Neutrophil (primary cell): ENCODE results near the gene LRP8.

ENCODE experiments used
- H3K27ac ChIP-seq: fragments of 200-600 bp; sonication (generic); 2 replicates; pipeline ENCODE4 v1.5.1; 2016; ENCODE audit warnings: mild to moderate bottlenecking, moderate library complexity
- H3K27me3 ChIP-seq: fragments of 200-600 bp; sonication (generic); 2 replicates; pipeline ENCODE4 v1.6.0; 2016; ENCODE audit warnings: mild to moderate bottlenecking
- H3K36me3 ChIP-seq: fragments of 200-600 bp; sonication (generic); 2 replicates; pipeline ENCODE4 v1.5.1; 2017
- H3K4me1 ChIP-seq, 2 experiments: fragments of 200-600 bp in 1 of 2; sonication (generic) in 1 of 2; 1 replicate in 1 of 2; 2 replicates in 1 of 2; pipeline versions ENCODE4 v1.5.1 to v1.6.1; 2013 to 2016; ENCODE audit warnings: low read depth in 1 of 2, low read length in 1 of 2, mild to moderate bottlenecking in 1 of 2, moderate library complexity in 1 of 2; ENCODE audit not compliant: control insufficient read depth in 1 of 2, insufficient read depth in 1 of 2
- H3K4me3 ChIP-seq, 2 experiments: fragments of 200-600 bp in 1 of 2; sonication (generic) in 1 of 2; 1 replicate in 1 of 2; 2 replicates in 1 of 2; pipeline ENCODE4 v1.5.1; 2013 to 2016; ENCODE audit warnings: low read depth in 1 of 2, low read length in 1 of 2, mild to moderate bottlenecking in 1 of 2, moderate library complexity in 1 of 2
- H3K9me3 ChIP-seq: fragments of 200-600 bp; sonication (generic); 2 replicates; pipeline ENCODE4 v1.5.1; 2016
- CTCF ChIP-seq: fragments of 200-600 bp; sonication (generic); IDR thresholded peaks from 2 replicates; pipeline ENCODE4 v1.5.1; 2016; ENCODE audit warnings: antibody characterized with exemption

LRP8 gene

DNA sequence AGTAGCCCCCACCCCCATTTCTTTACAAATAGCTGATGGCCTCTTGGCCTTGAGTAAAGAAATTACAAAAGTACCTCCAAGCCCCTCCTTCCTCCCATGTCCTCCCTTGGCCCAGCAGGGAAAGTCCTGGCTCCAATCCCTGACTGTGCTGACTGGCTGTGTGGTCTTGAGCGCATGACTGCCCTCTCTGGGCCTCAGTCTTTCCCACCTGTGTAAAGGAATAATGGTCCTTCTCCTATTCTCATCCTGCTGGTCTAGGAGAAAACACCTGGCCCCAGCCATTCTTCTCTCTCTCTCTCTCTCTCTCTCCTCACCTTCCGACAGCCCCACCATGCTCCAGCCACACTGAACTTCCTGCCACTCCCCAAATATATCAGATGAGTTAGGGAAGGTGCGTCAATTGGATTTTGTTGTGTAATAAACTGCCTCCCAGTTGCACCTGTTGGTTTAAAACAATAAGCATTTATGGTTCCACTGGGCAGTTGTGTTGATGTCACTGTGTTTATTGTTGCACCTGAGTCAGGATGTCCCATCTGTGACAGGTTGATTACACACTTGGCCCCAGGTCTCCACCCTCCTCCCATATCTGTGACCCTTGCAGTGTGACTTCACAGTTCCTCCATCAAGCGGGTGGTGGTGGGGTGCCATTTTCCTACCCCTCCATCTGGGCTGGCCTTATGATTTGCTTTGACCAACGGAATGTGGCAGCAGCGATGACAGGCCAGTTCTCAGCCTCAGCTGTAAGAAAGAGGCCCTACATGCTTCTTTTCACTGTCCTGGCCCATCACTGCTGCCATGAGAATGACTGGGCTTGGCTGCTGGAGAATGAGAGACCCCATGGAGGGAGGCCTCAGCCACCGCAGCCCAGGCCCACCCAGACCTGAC is 22.3 kb upstream of the LRP8 start:
- no peak for TF ChIP-seq CTCF
- Histone ChIP-seq H3K36me3 (no peaks in the 10 kb centered on the region), H3K9me3 (no peaks in the 10 kb centered on the region), H3K27ac (no peak overlapping the region), H3K4me1 (no peaks in the 10 kb centered on the region), H3K27me3 (no peaks in the 10 kb centered on the region), H3K4me3 (no peak overlapping the region)

DNA sequence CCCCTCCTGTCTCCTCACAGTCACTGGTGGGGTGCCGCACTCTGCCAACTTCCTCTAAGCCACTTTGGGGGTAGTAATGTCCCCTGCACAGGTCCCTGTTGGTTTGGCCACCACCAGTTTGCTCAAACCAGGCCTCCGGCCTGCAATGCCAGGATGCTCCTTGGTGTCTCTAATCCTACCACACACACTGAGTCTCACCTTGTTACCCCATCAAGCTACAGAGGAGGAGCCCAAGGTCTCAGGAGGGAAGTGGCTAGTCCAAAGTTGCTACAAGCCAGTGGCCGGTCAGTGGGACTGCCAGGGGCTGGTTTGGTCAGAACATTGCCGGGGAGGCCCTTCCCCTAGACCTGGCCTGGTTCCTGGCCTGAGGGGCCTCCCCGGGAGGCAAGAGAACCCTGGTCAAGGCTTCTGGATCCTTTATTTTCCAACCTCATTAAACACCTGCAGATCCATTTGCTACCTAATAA is 21.5 kb upstream of the LRP8 start:
- H3K36me3 ChIP-seq = no peaks in the 10 kb centered on the region
- H3K4me3 ChIP-seq = no peak overlapping the region
- no peaks in the 10 kb centered on the region for H3K4me1 ChIP-seq
- no peaks in the 10 kb centered on the region for H3K27me3 ChIP-seq
- H3K9me3 ChIP-seq = no peaks in the 10 kb centered on the region
- H3K27ac ChIP-seq = no peak overlapping the region
- TF ChIP-seq CTCF = no peak

- no peaks in the 10 kb centered on the region for H3K27me3 ChIP-seq
- H3K27ac ChIP-seq = no peak overlapping the region
- no peak for TF ChIP-seq CTCF
- no peaks in the 10 kb centered on the region for H3K36me3 ChIP-seq
- H3K9me3 ChIP-seq = no peaks in the 10 kb centered on the region
- no peak overlapping the region for H3K4me3 ChIP-seq
- H3K4me1 ChIP-seq = no peaks in the 10 kb centered on the region
Measured at GRCh38 chr1:53348486-53349368, 20.9 kb upstream of the LRP8 start.

- Histone ChIP-seq H3K4me1 (no peaks in the 10 kb centered on the region), H3K27ac (no peak overlapping the region), H3K4me3 (no peak overlapping the region), H3K9me3 (no peaks in the 10 kb centered on the region), H3K27me3 (no peaks in the 10 kb centered on the region), H3K36me3 (no peaks in the 10 kb centered on the region)
- no peak for TF ChIP-seq CTCF
Measured at GRCh38 chr1:53346814-53347176, 18.9 kb upstream of the LRP8 start.

DNA sequence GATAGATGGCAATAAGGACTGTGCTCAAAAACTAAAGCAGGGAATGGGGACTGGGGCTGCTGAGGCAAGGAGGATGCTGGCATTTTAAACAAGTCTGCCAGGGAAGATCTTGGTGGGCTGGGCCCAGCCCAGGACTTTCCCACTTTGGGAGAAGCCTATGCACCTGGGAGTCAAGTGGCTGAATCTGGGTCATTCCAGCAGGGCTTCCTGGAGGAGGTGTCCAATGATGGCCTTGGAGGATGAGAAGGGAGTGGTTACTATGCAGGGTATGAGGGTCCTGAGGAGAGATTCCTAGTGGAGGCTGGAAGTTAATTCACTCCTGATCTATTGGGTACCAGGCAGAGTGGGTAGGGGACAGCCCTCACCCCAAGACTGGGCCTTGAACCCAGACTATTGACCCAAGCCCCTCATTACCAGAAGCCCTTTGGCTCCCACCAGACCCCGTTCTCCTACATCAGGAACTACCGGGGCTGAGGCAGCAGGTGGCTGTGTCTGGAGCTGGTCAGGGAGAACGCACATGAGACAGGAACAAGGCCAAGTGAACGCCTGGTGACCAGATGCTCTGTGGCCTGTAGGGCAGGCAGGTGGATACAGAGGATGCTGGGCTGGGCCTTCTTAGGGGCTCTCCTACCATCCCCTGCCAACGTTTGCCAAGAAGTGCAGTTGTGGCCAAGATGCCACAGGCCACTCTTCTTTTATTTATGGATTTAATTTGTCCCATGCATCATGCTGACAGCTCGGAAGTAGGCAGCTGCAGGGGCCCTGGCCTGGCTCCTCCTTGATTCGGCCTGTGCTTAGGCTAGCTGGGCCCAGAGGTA is 18.3 kb upstream of the LRP8 start:
- Histone ChIP-seq H3K27me3 (no peaks in the 10 kb centered on the region), H3K27ac (no peak overlapping the region), H3K36me3 (no peaks in the 10 kb centered on the region), H3K4me1 (no peaks in the 10 kb centered on the region), H3K4me3 (no peak overlapping the region), H3K9me3 (no peaks in the 10 kb centered on the region)
- TF ChIP-seq CTCF = no peak
